ENCODE data around the gene CTSA.
"Not testable (repeated sequence)": the region's sequence is repeated elsewhere in the genome, so short reads cannot be mapped to it uniquely, and the experiment has no call there.

CTSA gene

GRCh38 chr20:45866454-45866853 is 24.7 kb upstream of the CTSA start:
- DNase-seq (ENCODE audit: low spot score), result no peak

GRCh38 chr20:45867136-45867818 is 23.9 kb upstream of the CTSA start:
- DNase-seq (ENCODE audit: low spot score), result no peak

GRCh38 chr20:45867819-45868176 is 23.3 kb upstream of the CTSA start:
- DNase-seq (ENCODE audit: low spot score), result no peak

GRCh38 chr20:45872626-45873025 is 18.5 kb upstream of the CTSA start:
- no peak for DNase-seq (ENCODE audit: low spot score)

- no peak for DNase-seq (ENCODE audit: low spot score)
These were observed 17.6 kb upstream of the CTSA start for GRCh38 chr20:45873409-45874103.

GRCh38 chr20:45874104-45874481 is 17.0 kb upstream of the CTSA start:
- DNase-seq (ENCODE audit: low spot score), result not testable (repeated sequence)

- no peak for DNase-seq (ENCODE audit: low spot score)
These were observed 16.6 kb upstream of the CTSA start for GRCh38 chr20:45874576-45874975.

- peak; percentile 83 for DNase-seq (ENCODE audit: low spot score)
These were observed 12.9 kb upstream of the CTSA start for GRCh38 chr20:45878076-45878761.

- peak; percentile 100 for DNase-seq (ENCODE audit: low spot score)
These were observed 9.9 kb upstream of the CTSA start, which contains the start of gene ZSWIM1 for GRCh38 chr20:45880988-45881788. Gene ZSWIM1, plus strand, starts transcription at chr20:45881227. Its CDS starts 1,366 bp downstream, at chr20:45882593.

- no peak for DNase-seq (ENCODE audit: low spot score)
These were observed 8.6 kb upstream of the CTSA start for GRCh38 chr20:45882469-45883099.

- DNase-seq (ENCODE audit: low spot score), result no peak
These were observed 8.1 kb upstream of the CTSA start for GRCh38 chr20:45883100-45883469.

- no peak for DNase-seq (ENCODE audit: low spot score)
These were observed 4.4 kb upstream of the CTSA start for GRCh38 chr20:45886590-45887345.

GRCh38 chr20:45887346-45887715 is 3.8 kb upstream of the CTSA start, which contains the start of gene SPATA25:
Gene SPATA25, minus strand, starts transcription at chr20:45887622. Its CDS starts 32 bp downstream, at chr20:45887590.
- no peak for DNase-seq (ENCODE audit: low spot score)

- DNase-seq (ENCODE audit: low spot score), result no peak
These were observed 2.5 kb upstream of the CTSA start for GRCh38 chr20:45888681-45889080.

- DNase-seq (ENCODE audit: low spot score), result peak; percentile 54
These were observed 804 bp upstream of the CTSA start for GRCh38 chr20:45890077-45890984.

- DNase-seq (ENCODE audit: low spot score), result peak; percentile 43
These were observed 1.1 kb downstream of the CTSA start for GRCh38 chr20:45892049-45892825.

- no peak for DNase-seq (ENCODE audit: low spot score)
These were observed 1.8 kb downstream of the CTSA start for GRCh38 chr20:45892828-45893500.

- no peak for DNase-seq (ENCODE audit: low spot score)
These were observed 2.7 kb downstream of the CTSA start for GRCh38 chr20:45893831-45894230.

- no peak for DNase-seq (ENCODE audit: low spot score)
These were observed 3.7 kb downstream of the CTSA start for GRCh38 chr20:45894797-45895196.
